ENCODE data around the gene MFSD12. TPM values are rescaled to one million over a fixed set of nuclear protein-coding genes. Genes with fewer than 3 reads are reported as not detected.
A peak's percentile ranks its signal among the peaks of the same experiment; 100 is the strongest.

MFSD12 gene
- total and polyA plus RNA-seq, 11 donors, result 15.7 to 62.8 (median 23.4) TPM

DNA sequence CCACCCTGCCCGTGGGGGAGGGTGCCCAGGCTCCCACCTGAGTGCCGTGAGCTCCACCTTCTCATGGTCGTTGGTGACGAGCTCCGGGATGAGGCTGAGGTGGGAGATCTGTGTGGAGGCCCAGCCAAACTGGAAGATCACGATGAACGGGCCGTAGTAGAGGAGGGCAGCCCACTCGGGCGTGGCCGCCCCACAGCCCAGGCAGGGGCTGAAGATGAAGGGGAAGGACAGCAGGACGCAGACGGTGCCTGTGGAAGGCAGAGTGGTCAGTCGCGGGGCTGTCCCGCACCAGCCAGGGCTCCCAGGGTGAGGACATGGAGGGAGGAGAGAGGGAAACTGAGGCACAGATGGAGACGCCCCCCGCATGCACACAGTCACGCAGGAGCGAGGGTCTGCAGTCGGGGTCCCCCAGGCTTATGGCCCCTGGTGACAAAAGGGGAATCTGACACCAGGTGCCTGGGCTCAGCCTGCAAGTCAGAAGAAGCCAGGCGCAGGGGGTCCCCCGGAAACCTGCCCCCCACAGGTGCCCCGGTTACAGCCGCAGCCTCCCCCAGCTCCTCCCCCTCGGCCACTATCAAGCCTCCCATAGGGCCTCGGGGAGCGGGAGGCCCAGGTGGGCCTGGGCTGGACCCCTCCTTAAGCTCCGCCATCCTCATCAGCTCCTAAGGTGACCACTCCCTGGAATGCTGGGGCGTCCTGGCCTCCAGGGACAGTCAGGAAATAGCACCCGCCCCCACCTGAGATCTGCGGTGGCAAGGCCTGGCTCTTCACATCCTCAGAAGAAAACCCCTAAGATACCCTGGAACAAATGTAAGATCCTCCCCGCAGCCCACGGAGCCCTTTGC, 6.2 kb downstream of the MFSD12 start:
- DNase-seq (no peak), ATAC-seq (no peak)
- Histone ChIP-seq H3K36me3 (peaks cover 0 to 41% (median 4%) of the 10 kb centered on the region in 9 donors), H3K4me3 (no peak overlapping the region), H3K4me1 (peaks cover 0 to 54% (median 21%) of the 10 kb centered on the region in 12 donors), H3K9me3 (no peaks in the 10 kb centered on the region), H3K27ac (no peak overlapping the region), H3K27me3 (no peaks in the 10 kb centered on the region)
- TF ChIP-seq CTCF (IDR thresholded peaks at IDR 0.05), result no peak
- intact Hi-C loops (cut with DNase I), result loop anchor here in 2 of 10 donors (10.0 kb wide), 2 partner anchors 64 to 164 kb away; no protein-coding TSS in a partner anchor
- 90 to 95% (median 93%) methylated on average over 26 to 34 of the region's 34 CpGs for WGBS, 4 donors

- no peak for TF ChIP-seq POLR2A (IDR thresholded peaks at IDR 0.05)
- no peak for TF ChIP-seq CTCF (IDR thresholded peaks at IDR 0.05)
- intact Hi-C loops (cut with DNase I), result loop anchor here in 6 of 10 donors (5.0 to 10.0 kb wide), 5 partner anchors 65 to 165 kb away; partner anchors contain the start of genes TJP3 (in 2 of the 6) and PIP5K1C (in 1 of the 6)
- peaks cover 0 to 40% (median 12%) of the 10 kb centered on the region in 12 donors for H3K4me1 ChIP-seq
- ATAC-seq (no peak), DNase-seq (peak in 1 of 5 donors; percentile 17)
- H3K36me3 ChIP-seq, result peaks cover 0 to 51% (median 11%) of the 10 kb centered on the region in 9 donors
- no peak overlapping the region for H3K27ac ChIP-seq
- WGBS, 4 donors, result 78 to 90% (median 88%) methylated on average over 8 to 10 of the region's 10 CpGs
- no peak overlapping the region for H3K4me3 ChIP-seq
- H3K27me3 ChIP-seq, result no peaks in the 10 kb centered on the region
- no peaks in the 10 kb centered on the region for H3K9me3 ChIP-seq
Observed at GRCh38 chr19:3549816-3550215, 7.6 kb downstream of the MFSD12 start.

- peaks cover 0 to 28% (median 4%) of the 10 kb centered on the region in 12 donors for H3K4me1 ChIP-seq
- no peak for DNase-seq
- H3K27ac ChIP-seq, result no peak overlapping the region
- WGBS, 4 donors, result 81 to 96% (median 88%) methylated on average over 8 to 14 of the region's 14 CpGs
- H3K27me3 ChIP-seq, result no peaks in the 10 kb centered on the region
- no peaks in the 10 kb centered on the region for H3K9me3 ChIP-seq
- intact Hi-C loops (cut with DNase I), result loop anchor here in 5 of 10 donors (5.0 to 10.0 kb wide), 3 partner anchors 69 to 159 kb away; partner anchors contain the start of genes TJP3 (in 2 of the 5) and PIP5K1C (in 1 of the 5)
- no peak overlapping the region for H3K4me3 ChIP-seq
- ATAC-seq, result no peak
- TF ChIP-seq CTCF (IDR thresholded peaks at IDR 0.05) (no peak), POLR2A (IDR thresholded peaks at IDR 0.05) (no peak)
- H3K36me3 ChIP-seq, result peaks cover 0 to 62% (median 11%) of the 10 kb centered on the region in 9 donors
Observed at GRCh38 chr19:3548606-3549005, 8.8 kb downstream of the MFSD12 start.

DNA sequence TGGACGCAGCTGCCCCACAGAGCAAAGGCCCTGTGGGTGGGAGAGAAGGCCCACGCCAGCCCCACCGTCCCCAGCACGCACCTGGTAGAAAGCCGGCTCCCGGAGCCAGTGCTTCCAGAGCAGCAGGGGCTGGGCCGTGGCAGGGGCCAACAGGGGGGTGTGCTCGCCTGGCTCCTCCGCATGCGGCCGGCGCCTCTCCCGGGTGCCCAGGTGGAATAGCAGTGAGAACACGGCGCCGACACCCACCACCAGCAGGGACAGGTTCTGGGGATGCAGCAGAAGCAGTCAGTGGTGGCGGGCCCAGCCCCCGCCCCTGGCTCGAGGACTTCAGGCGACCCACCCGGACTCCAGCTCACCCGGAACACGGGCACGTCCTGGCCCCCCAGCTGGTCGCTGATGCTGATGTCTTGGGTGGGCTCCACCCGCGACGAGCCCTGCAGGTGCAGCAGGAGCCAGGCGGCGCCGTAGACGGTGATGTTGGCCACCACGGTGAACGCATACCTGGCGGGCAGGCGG, 9.6 kb downstream of the MFSD12 start:
- DNase-seq, result no peak
- TF ChIP-seq POLR2A (IDR thresholded peaks at IDR 0.05) (no peak), CTCF (IDR thresholded peaks at IDR 0.05) (peak in 2 of 12 donors; percentile 3)
- Histone ChIP-seq H3K27me3 (no peaks in the 10 kb centered on the region), H3K4me1 (peaks cover 0 to 20% (median 1%) of the 10 kb centered on the region in 12 donors), H3K4me3 (no peak overlapping the region), H3K27ac (no peak overlapping the region), H3K9me3 (no peaks in the 10 kb centered on the region), H3K36me3 (peaks cover 0 to 69% (median 11%) of the 10 kb centered on the region in 9 donors)
- 89 to 90% (median 89%) methylated on average over 24 to 36 of the region's 36 CpGs for WGBS, 4 donors
- intact Hi-C loops (cut with DNase I), result loop anchor here in 5 of 10 donors (5.0 to 10.0 kb wide), 3 partner anchors 69 to 159 kb away; partner anchors contain the start of genes TJP3 (in 2 of the 5) and PIP5K1C (in 1 of the 5)
- no peak for ATAC-seq

All from heart left ventricle (tissue), 16 donors.